GM18502 (cell line): ENCODE measurements around the gene C10orf62.

Source experiments
- ATAC-seq: cut with Tn5 transposase; IDR thresholded peaks from one replicate; pipeline ENCODE4 v1.9.1; 2021; ENCODE audit warnings: mild to moderate bottlenecking; ENCODE audit not compliant: unreplicated experiment, poor library complexity

C10orf62 gene

GRCh38 chr10:97584060-97584797 lies 5.3 kb upstream of the C10orf62 start, which contains the start of gene HOGA1:
Gene HOGA1 (plus strand): TSS chr10:97584389. CDS start chr10:97584704, 315 bp downstream.
- no peak for ATAC-seq

- ATAC-seq: no peak
Observed at GRCh38 chr10:97584798-97585438, 4.6 kb upstream of the C10orf62 start.

- no peak for ATAC-seq
Observed at GRCh38 chr10:97585439-97585811, 4.1 kb upstream of the C10orf62 start.

GRCh38 chr10:97587183-97587582 lies 2.3 kb upstream of the C10orf62 start:
- ATAC-seq: no peak

GRCh38 chr10:97590082-97590747 lies 694 bp downstream of the C10orf62 start:
- ATAC-seq: no peak

GRCh38 chr10:97590748-97591495 lies 1.4 kb downstream of the C10orf62 start:
- ATAC-seq: no peak

- ATAC-seq: no peak
Observed at GRCh38 chr10:97593421-97593820, 3.9 kb downstream of the C10orf62 start.

GRCh38 chr10:97596101-97597082 lies 6.9 kb downstream of the C10orf62 start:
- no peak for ATAC-seq

- ATAC-seq: no peak
Observed at GRCh38 chr10:97597778-97598177, 8.3 kb downstream of the C10orf62 start.

- ATAC-seq: no peak
Observed at GRCh38 chr10:97598407-97599271, 9.1 kb downstream of the C10orf62 start.

GRCh38 chr10:97599272-97599619 lies 9.7 kb downstream of the C10orf62 start:
- ATAC-seq: no peak

GRCh38 chr10:97600616-97601015 lies 11.1 kb downstream of the C10orf62 start:
- no peak for ATAC-seq

GRCh38 chr10:97601268-97602215 lies 12.0 kb downstream of the C10orf62 start:
- ATAC-seq: no peak

GRCh38 chr10:97607095-97607636 lies 17.6 kb downstream of the C10orf62 start:
- no peak for ATAC-seq

- ATAC-seq: no peak
Observed at GRCh38 chr10:97608991-97609561, 19.6 kb downstream of the C10orf62 start.

GRCh38 chr10:97611473-97611872 lies 22.0 kb downstream of the C10orf62 start:
- no peak for ATAC-seq

GRCh38 chr10:97612386-97612785 lies 22.9 kb downstream of the C10orf62 start:
- no peak for ATAC-seq
